Mesenchymal stem cell (in vitro differentiated cells and primary cell): ENCODE data around the gene ITGA8.

Experiments used
- DNase-seq: peaks from one replicate; pipeline ENCODE4 v3.0.0-alpha.2; 2013
- H2AFZ ChIP-seq: one replicate; pipeline ENCODE4 v1.6.1; 2013; ENCODE audit warnings: low read depth, mild to moderate bottlenecking, control low read depth, inconsistent platforms, low read length, moderate library complexity
- H2AK5ac ChIP-seq: 2 replicates; pipeline ENCODE4 v1.6.1; 2013; ENCODE audit warnings: low read length, moderate library complexity, mild to moderate bottlenecking, inconsistent platforms; ENCODE audit not compliant: severe bottlenecking
- H2BK120ac ChIP-seq: one replicate; pipeline ENCODE4 v1.6.1; 2013; ENCODE audit warnings: low read depth, mild to moderate bottlenecking, inconsistent platforms, low read length, moderate library complexity
- H2BK12ac ChIP-seq, 2 experiments: one replicate each; pipeline ENCODE4 v1.6.1; 2013; ENCODE audit warnings: inconsistent platforms in 2 of 2, low read length in 2 of 2, mild to moderate bottlenecking in 2 of 2, moderate library complexity in 2 of 2, control low read depth in 1 of 2
- H2BK15ac ChIP-seq: one replicate; pipeline ENCODE4 v1.6.1; 2013; ENCODE audit warnings: mild to moderate bottlenecking, low read depth, inconsistent platforms; ENCODE audit not compliant: poor library complexity, severe bottlenecking
- H2BK5ac ChIP-seq: 2 replicates; pipeline ENCODE4 v1.6.1; 2013; ENCODE audit warnings: low read depth, mild to moderate bottlenecking, low read length, control low read depth, inconsistent platforms; ENCODE audit not compliant: poor library complexity, severe bottlenecking
- H3K14ac ChIP-seq, 2 experiments: one replicate each; pipeline ENCODE4 v1.6.1; 2013; ENCODE audit warnings: inconsistent platforms in 2 of 2, low read length in 2 of 2, control low read depth in 1 of 2, mild to moderate bottlenecking in 1 of 2, moderate library complexity in 1 of 2
- H3K18ac ChIP-seq, 2 experiments: one replicate each; pipeline ENCODE4 v1.6.1; 2013; ENCODE audit warnings: inconsistent platforms in 2 of 2, low read length in 2 of 2, control low read depth in 1 of 2, low read depth in 1 of 2, mild to moderate bottlenecking in 1 of 2
- H3K23ac ChIP-seq, 2 experiments: one replicate each; pipeline ENCODE4 v1.6.1; 2013; ENCODE audit warnings: inconsistent platforms in 2 of 2, low read length in 2 of 2, mild to moderate bottlenecking in 2 of 2, moderate library complexity in 2 of 2, control low read depth in 1 of 2
- H3K27ac ChIP-seq: 2 replicates; pipeline ENCODE4 v1.5.1; 2013; ENCODE audit warnings: mild to moderate bottlenecking, moderate library complexity, low read length, control low read depth, inconsistent platforms; ENCODE audit not compliant: poor library complexity, severe bottlenecking
- H3K27me3 ChIP-seq, 2 experiments: 2 replicates each; pipeline versions ENCODE4 v1.6.1 to v1.7.0; 2013; ENCODE audit warnings: low read length in 2 of 2, mild to moderate bottlenecking in 2 of 2, moderate library complexity in 2 of 2, control low read depth in 1 of 2, inconsistent platforms in 1 of 2; ENCODE audit not compliant: control insufficient read depth in 1 of 2, insufficient read depth in 1 of 2
- H3K36me3 ChIP-seq, 2 experiments: 2 replicates each; pipeline versions ENCODE4 v1.6.1 to v1.7.0; 2013; ENCODE audit warnings: low read length in 2 of 2, control low read depth in 1 of 2, inconsistent platforms in 1 of 2, low read depth in 1 of 2, mild to moderate bottlenecking in 1 of 2; ENCODE audit not compliant: insufficient read depth in 2 of 2, control insufficient read depth in 1 of 2
- H3K4ac ChIP-seq, 2 experiments: one replicate each; pipeline ENCODE4 v1.6.1; 2013; ENCODE audit warnings: inconsistent platforms in 2 of 2, low read length in 2 of 2, mild to moderate bottlenecking in 2 of 2, moderate library complexity in 2 of 2, control low read depth in 1 of 2, low read depth in 1 of 2
- H3K4me1 ChIP-seq: 2 replicates; pipeline ENCODE4 v1.6.1; 2013; ENCODE audit warnings: low read depth, low read length, control low read depth; ENCODE audit not compliant: control insufficient read depth, insufficient read depth
- H3K4me2 ChIP-seq: 2 replicates; pipeline ENCODE4 v1.6.1; 2013; ENCODE audit warnings: low read length, mild to moderate bottlenecking, inconsistent platforms; ENCODE audit not compliant: poor library complexity, severe bottlenecking
- H3K4me3 ChIP-seq, 2 experiments: 2 replicates each; pipeline versions ENCODE4 v1.5.1 to v1.7.0; 2013; ENCODE audit warnings: low read length in 2 of 2, mild to moderate bottlenecking in 2 of 2, control low read depth in 1 of 2, low read depth in 1 of 2; ENCODE audit not compliant: insufficient read depth in 1 of 2
- H3K79me1 ChIP-seq: replicated peaks from 2 replicates; pipeline ENCODE4 v1.6.1; 2013; ENCODE audit warnings: mild to moderate bottlenecking, control low read depth, low read length, inconsistent platforms; ENCODE audit not compliant: poor library complexity, severe bottlenecking
- H3K9ac ChIP-seq: 2 replicates; pipeline ENCODE4 v1.7.0; 2013; ENCODE audit warnings: mild to moderate bottlenecking, low read length, moderate library complexity
- H3K9me3 ChIP-seq: 2 replicates; pipeline ENCODE4 v1.7.0; 2013; ENCODE audit warnings: mild to moderate bottlenecking, low read length; ENCODE audit not compliant: control insufficient read depth
- H4K8ac ChIP-seq: one replicate; pipeline ENCODE4 v1.6.1; 2013; ENCODE audit warnings: inconsistent platforms, mild to moderate bottlenecking, low read length, moderate library complexity
- H4K91ac ChIP-seq: one replicate; pipeline ENCODE4 v1.6.1; 2013; ENCODE audit warnings: mild to moderate bottlenecking, low read length, inconsistent platforms
- WGBS: methylation state at CpG from one replicate; pipeline ENCODE4 v1.1.7; 2013; ENCODE audit warnings: mixed read lengths; 5-methylcytosine and 5-hydroxymethylcytosine counted together

Gene ITGA8

GRCh38 chr10:15700078-15700674, 19.5 kb downstream of the ITGA8 start:
- Histone ChIP-seq H3K27me3 (peaks cover 10 to 11% of the 10 kb centered on the region in 2 experiments), H3K4ac (no peak overlapping the region), H3K9ac (no peak overlapping the region), H3K4me1 (no peaks in the 10 kb centered on the region), H2AK5ac (no peak overlapping the region), H4K91ac (no peak overlapping the region), H2BK5ac (no peak overlapping the region), H2BK120ac (no peak overlapping the region), H3K27ac (no peak overlapping the region), H3K79me1 (no peaks in the 10 kb centered on the region), H3K4me2 (no peak overlapping the region), H3K18ac (no peak overlapping the region), H4K8ac (no peak overlapping the region), H3K36me3 (no peaks in the 10 kb centered on the region), H3K4me3 (no peak overlapping the region), H3K23ac (no peak overlapping the region), H2AFZ (no peak overlapping the region), H2BK15ac (no peak overlapping the region), H2BK12ac (no peak overlapping the region), H3K9me3 (no peaks in the 10 kb centered on the region), H3K14ac (no peak overlapping the region)
- no peak for DNase-seq
- WGBS = over 99% methylated on average over 4 of the region's 4 CpGs

GRCh38 chr10:15695852-15696251, 23.9 kb downstream of the ITGA8 start:
- no peak overlapping the region for H3K27ac ChIP-seq
- no peak for DNase-seq
- H3K9ac ChIP-seq = no peak overlapping the region
- H2AK5ac ChIP-seq = no peak overlapping the region
- no peak overlapping the region for H3K23ac ChIP-seq
- H3K4me2 ChIP-seq = no peak overlapping the region
- H3K36me3 ChIP-seq = no peaks in the 10 kb centered on the region
- H3K4ac ChIP-seq = no peak overlapping the region
- H3K14ac ChIP-seq = no peak overlapping the region
- 44% methylated on average over 12 of the region's 12 CpGs for WGBS
- peaks cover 11 to 20% of the 10 kb centered on the region in 2 experiments for H3K27me3 ChIP-seq
- no peak overlapping the region for H4K91ac ChIP-seq
- H2BK15ac ChIP-seq = no peak overlapping the region
- no peak overlapping the region for H3K4me3 ChIP-seq
- H3K79me1 ChIP-seq = no peaks in the 10 kb centered on the region
- no peaks in the 10 kb centered on the region for H3K9me3 ChIP-seq
- H2BK5ac ChIP-seq = no peak overlapping the region
- no peak overlapping the region for H3K18ac ChIP-seq
- H2BK12ac ChIP-seq = peak overlapping the region in 1 of 2 experiments; percentile 39
- H2BK120ac ChIP-seq = no peak overlapping the region
- H4K8ac ChIP-seq = no peak overlapping the region
- H3K4me1 ChIP-seq = no peaks in the 10 kb centered on the region
- no peak overlapping the region for H2AFZ ChIP-seq

GRCh38 chr10:15690031-15690430, 29.7 kb downstream of the ITGA8 start:
- Histone ChIP-seq H2BK120ac (no peak overlapping the region), H3K27me3 (peaks cover 12 to 17% of the 10 kb centered on the region in 2 experiments), H2BK5ac (no peak overlapping the region), H2AFZ (no peak overlapping the region), H3K36me3 (no peaks in the 10 kb centered on the region), H3K4me1 (no peaks in the 10 kb centered on the region), H3K27ac (no peak overlapping the region), H3K18ac (no peak overlapping the region), H3K4me2 (no peak overlapping the region), H3K79me1 (no peaks in the 10 kb centered on the region), H3K4ac (peak overlapping the region in 1 of 2 experiments; percentile 26), H3K9me3 (no peaks in the 10 kb centered on the region), H3K14ac (peak overlapping the region in 1 of 2 experiments; percentile 90), H2BK15ac (no peak overlapping the region), H3K9ac (no peak overlapping the region), H4K91ac (no peak overlapping the region), H2BK12ac (peak overlapping the region in 1 of 2 experiments; percentile 3), H3K4me3 (no peak overlapping the region), H2AK5ac (no peak overlapping the region), H3K23ac (peak overlapping the region in 1 of 2 experiments; percentile 14), H4K8ac (no peak overlapping the region)
- no peak for DNase-seq
- WGBS = 88% methylated on average over 5 of the region's 5 CpGs

- Histone ChIP-seq H3K23ac (no peak overlapping the region), H3K27me3 (peaks cover 7 to 8% of the 10 kb centered on the region in 2 experiments), H4K8ac (no peak overlapping the region), H2AFZ (no peak overlapping the region), H3K27ac (no peak overlapping the region), H2BK5ac (no peak overlapping the region), H3K4ac (no peak overlapping the region), H2AK5ac (no peak overlapping the region), H3K14ac (no peak overlapping the region), H3K4me3 (no peak overlapping the region), H3K36me3 (no peaks in the 10 kb centered on the region), H2BK12ac (no peak overlapping the region), H3K4me2 (no peak overlapping the region), H3K18ac (no peak overlapping the region), H3K4me1 (no peaks in the 10 kb centered on the region), H2BK120ac (no peak overlapping the region), H3K9me3 (no peaks in the 10 kb centered on the region), H4K91ac (no peak overlapping the region), H3K9ac (no peak overlapping the region), H2BK15ac (no peak overlapping the region), H3K79me1 (no peaks in the 10 kb centered on the region)
- DNase-seq = no peak
- 93% methylated on average over 4 of the region's 4 CpGs for WGBS
Observed at GRCh38 chr10:15684768-15685167, 35.0 kb downstream of the ITGA8 start.
